Astrocyte of the spinal cord (primary cell): ENCODE results near the gene CHSY1.
A peak's percentile ranks its signal among the peaks of the same experiment; 100 is the strongest.

Experiments used
- DNase-seq: peaks from one replicate; pipeline ENCODE4 v3.0.0; 2011; ENCODE audit warnings: low read depth, low spot score
- H3K4me3 ChIP-seq: 2 replicates; pipeline ENCODE4 v1.5.1; 2011; ENCODE audit warnings: low read depth, mild to moderate bottlenecking, low read length, moderate library complexity
- in situ Hi-C: cut with HindIII; loops from 2 replicates; pipeline ENCODE4 v1.10.0; 2017; ENCODE audit warnings: low sequenced_read_pairs
- TF ChIP-seq, protein P1 (sequence below): IDR thresholded peaks from 2 replicates; pipeline ENCODE4 v1.5.1; 2012; ENCODE audit warnings: low read depth, mild to moderate bottlenecking, low read length, inconsistent platforms

CHSY1 gene

DNA sequence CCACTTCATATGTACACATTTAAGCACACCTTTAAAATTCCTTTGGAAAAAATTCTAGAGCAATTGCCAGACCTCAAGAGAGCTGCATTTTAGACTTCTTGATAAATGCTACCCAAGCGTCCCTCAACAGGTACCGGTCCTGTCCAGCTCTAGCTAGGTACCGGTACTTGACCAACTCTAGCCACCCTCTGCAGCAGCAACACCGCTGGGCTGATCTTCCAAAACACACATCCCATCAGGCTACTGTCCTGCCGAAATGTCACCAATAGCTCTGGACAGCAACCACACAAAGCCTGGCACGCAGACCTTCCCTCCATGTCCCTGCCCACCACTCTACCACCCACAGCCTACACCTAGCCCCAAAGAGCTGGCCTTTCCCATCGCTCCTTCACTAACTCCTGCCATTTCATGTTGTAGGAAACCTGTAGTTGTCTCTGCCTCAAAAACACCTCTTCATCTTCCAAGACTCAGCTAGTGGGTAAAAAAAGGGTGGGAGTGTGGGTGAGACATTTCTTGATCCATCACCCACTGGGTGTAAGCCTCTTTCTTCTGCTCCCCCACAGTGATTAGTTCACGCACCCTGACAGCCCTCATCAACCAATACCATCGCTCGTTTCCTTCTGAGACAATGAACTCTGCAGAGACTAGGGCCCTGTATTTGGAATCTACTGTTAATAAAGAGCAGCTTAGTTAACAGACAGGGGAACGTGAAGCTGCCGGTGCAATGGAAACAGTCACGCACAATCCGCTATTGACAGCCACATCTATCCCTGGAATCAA, 6.8 kb downstream of the CHSY1 start:
- no peak overlapping the region for H3K4me3 ChIP-seq
- in situ Hi-C loops, result loop anchor here (5.0 kb wide), 1 partner anchor 53 kb away; no protein-coding TSS in a partner anchor
- no peak for DNase-seq
- TF ChIP-seq, protein P1, sequence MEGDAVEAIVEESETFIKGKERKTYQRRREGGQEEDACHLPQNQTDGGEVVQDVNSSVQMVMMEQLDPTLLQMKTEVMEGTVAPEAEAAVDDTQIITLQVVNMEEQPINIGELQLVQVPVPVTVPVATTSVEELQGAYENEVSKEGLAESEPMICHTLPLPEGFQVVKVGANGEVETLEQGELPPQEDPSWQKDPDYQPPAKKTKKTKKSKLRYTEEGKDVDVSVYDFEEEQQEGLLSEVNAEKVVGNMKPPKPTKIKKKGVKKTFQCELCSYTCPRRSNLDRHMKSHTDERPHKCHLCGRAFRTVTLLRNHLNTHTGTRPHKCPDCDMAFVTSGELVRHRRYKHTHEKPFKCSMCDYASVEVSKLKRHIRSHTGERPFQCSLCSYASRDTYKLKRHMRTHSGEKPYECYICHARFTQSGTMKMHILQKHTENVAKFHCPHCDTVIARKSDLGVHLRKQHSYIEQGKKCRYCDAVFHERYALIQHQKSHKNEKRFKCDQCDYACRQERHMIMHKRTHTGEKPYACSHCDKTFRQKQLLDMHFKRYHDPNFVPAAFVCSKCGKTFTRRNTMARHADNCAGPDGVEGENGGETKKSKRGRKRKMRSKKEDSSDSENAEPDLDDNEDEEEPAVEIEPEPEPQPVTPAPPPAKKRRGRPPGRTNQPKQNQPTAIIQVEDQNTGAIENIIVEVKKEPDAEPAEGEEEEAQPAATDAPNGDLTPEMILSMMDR, result no peak

DNA sequence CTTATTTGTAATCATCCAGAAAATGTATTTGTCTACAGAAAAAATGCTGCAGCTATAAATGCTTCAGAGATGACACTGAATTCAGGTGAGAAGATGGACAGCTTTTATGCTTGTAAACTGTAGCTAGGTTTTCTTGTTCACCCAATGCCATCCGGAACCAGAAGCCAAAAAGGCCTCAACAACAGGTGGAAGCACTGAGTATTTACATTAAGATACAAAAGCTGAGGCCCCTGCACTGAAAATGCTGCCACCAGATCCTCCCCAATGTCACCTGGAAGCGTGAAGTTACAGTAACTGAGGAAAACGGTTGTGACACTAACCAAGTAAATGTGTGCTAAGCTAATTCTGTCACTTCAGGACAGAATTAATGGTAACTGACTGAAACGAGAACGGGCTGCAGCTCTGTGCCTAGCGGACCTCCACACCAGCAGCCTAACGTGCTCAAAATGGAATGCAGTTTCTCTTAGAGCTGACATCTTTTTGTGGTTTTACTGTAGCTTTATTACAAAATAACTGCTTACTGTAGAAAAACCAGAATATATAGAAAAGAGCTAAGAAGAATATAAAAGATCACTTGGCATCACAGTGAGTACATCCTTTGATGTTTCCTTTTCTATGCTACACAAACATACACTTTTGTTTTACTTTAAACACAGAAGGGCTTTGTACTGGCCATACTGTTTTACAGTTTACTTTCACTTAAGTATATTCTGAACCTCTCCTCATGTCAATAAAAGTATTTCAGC, 7.6 kb downstream of the CHSY1 start:
- TF ChIP-seq, protein P1, result no peak
- DNase-seq, result peak; percentile 63
- in situ Hi-C loops, result loop anchor here (5.0 kb wide), 1 partner anchor 52 kb away; no protein-coding TSS in a partner anchor
- H3K4me3 ChIP-seq, result no peak overlapping the region

DNA sequence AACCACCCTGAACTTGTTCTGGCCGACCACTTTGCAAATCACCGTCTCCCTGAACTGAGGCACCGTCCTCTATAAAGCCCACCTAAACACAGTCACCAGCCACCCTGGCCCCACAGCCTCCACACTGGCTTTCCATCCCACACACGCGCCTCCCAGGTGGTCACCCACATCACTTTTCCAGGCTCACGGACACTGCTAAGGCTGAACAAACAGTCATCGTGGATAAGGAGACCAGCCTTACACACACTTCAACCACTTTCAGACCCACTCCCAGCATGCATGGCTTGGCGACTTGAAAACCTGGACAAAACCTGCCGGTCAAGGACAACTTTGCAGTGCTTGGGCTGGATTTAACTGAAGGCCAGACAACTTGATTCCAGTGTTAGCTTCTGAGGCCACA, 8.4 kb downstream of the CHSY1 start:
- H3K4me3 ChIP-seq, result no peak overlapping the region
- TF ChIP-seq, protein P1, result no peak
- in situ Hi-C loops, result loop anchor here (5.0 kb wide), 1 partner anchor 51 kb away; no protein-coding TSS in a partner anchor
- no peak for DNase-seq

DNA sequence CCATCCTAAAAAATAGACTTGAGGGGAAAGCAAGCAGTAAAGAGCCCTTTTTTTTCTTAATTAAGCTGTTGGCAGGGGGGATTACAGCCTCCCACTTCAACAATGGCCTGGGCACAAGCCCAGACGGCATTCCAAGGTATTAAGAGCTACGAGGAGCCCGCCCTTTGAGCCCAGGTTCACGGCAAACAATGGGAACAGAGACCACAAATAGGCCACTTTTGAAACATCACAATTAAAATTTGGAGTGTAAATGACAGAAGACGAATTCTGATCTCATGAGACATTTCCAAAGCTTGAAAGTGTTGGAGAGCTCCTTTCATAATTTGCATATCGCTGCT, 8.9 kb downstream of the CHSY1 start:
- TF ChIP-seq, protein P1, result no peak
- no peak overlapping the region for H3K4me3 ChIP-seq
- in situ Hi-C loops, result loop anchor here (5.0 kb wide), 1 partner anchor 51 kb away; no protein-coding TSS in a partner anchor
- no peak for DNase-seq

DNA sequence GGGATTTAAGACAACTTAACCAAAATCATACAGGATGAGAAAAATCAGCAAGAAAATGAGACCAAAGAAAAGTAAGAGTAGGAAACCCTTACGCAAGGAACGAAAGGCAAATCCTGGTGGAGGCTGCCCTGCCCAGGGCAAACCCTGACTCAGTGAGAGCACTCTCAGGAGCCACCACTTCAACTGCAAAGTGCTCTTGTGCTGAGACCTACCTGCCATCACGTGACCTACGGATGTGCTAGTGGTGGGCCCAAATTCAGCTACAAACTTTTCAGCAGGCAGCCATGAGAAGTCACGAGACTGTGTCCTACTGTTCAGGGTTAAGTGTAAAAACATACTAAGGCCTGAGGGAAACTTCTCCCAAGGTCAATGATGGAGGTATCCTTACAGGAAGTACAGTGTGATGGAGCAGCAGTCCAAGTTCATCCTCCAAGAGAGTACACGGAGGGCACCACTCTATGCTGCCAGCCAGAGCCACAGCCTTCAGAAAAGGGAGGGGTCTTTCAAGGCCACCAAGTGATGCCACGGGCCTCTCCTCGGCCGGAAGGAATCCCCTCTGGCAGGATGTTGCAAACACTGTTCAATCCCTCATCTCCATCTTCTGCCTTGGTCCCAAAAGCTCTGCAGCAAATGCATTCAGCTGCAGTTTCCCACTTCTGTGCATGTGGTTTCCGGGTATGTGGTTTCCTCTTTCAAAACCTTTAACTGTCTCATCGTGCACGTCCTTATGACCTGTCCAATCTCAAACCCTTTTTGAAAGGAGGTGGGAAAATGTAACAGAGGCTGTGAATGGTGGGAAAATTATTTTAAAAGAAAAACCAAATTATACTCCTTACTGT, 9.5 kb downstream of the CHSY1 start:
- DNase-seq, result peak; percentile 69
- in situ Hi-C loops, result loop anchor here (5.0 kb wide), 1 partner anchor 50 kb away; no protein-coding TSS in a partner anchor
- TF ChIP-seq, protein P1, result no peak
- no peak overlapping the region for H3K4me3 ChIP-seq

DNA sequence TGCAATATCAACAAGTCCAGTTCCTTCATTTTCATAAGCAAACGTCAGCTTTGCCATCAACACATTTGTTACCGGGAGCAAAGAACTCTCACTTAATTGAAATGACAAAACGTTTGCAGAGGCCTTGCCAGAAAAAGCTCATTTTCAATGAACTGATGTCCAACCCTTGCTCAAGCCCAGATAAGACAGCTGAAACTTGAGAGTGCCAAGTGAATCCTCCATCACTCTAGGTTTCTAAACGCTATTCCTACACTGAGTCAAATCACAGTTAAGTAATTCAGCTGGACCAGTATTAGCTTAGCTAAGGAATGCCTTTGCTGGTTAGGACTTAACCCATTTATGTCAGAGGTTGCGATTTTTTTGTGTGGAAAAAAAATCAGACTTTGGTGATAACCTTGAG, 11.5 kb downstream of the CHSY1 start:
- in situ Hi-C loops, result loop anchor here (5.0 kb wide), 1 partner anchor 48 kb away; no protein-coding TSS in a partner anchor
- TF ChIP-seq, protein P1, result no peak
- no peak overlapping the region for H3K4me3 ChIP-seq
- DNase-seq, result no peak
